Heart right ventricle (tissue), 16 donors: ENCODE measurements around the gene COPRS. TPM values are rescaled to one million over a fixed set of nuclear protein-coding genes. Genes with fewer than 3 reads are reported as not detected.

Source experiments
- ATAC-seq, 8 donors: fragments of 200-7000 bp; cut with Tn5 transposase; one replicate each; pipeline ENCODE4 v1.9.1; 2020; ENCODE audit warnings: mild to moderate bottlenecking in 8 of 8, moderate library complexity in 8 of 8, moderate number of reproducible peaks in 1 of 8
- DNase-seq, 2 donors: peaks; one replicate each; pipeline ENCODE4 v3.0.0-alpha.2; 2020
- H3K27ac ChIP-seq, 10 donors: fragments of 200-600 bp; sonication (generic) in 2 of 10; one replicate each; pipeline versions ENCODE4 v1.5.0 to v1.8.0; 2020 to 2022; ENCODE audit warnings: mild to moderate bottlenecking in 3 of 10
- H3K27me3 ChIP-seq, 7 donors: fragments of 200-600 bp; one replicate each; pipeline ENCODE4 v1.8.0; 2021 to 2022; ENCODE audit warnings: mild to moderate bottlenecking in 2 of 7
- H3K36me3 ChIP-seq, 9 donors: fragments of 200-600 bp; sonication (generic) in 1 of 9; one replicate each; pipeline versions ENCODE4 v1.5.0 to v1.8.0; 2020 to 2022; ENCODE audit warnings: mild to moderate bottlenecking in 2 of 9
- H3K4me1 ChIP-seq, 9 donors: fragments of 200-600 bp; sonication (generic) in 1 of 9; one replicate each; pipeline versions ENCODE4 v1.5.0 to v1.8.0; 2020 to 2022; ENCODE audit warnings: mild to moderate bottlenecking in 4 of 9
- H3K4me3 ChIP-seq, 10 donors: fragments of 200-600 bp; sonication (generic) in 2 of 10; one replicate each; pipeline versions ENCODE4 v1.5.0 to v1.8.0; 2020 to 2022; ENCODE audit warnings: mild to moderate bottlenecking in 7 of 10, moderate library complexity in 2 of 10
- H3K9me3 ChIP-seq, 11 donors: fragments of 200-600 bp in 10 of 11; sonication (generic) in 2 of 11; one replicate each; pipeline versions ENCODE4 v1.5.0 to v1.8.0; 2013 to 2022; ENCODE audit warnings: mild to moderate bottlenecking in 2 of 11, control low read depth in 1 of 11, moderate library complexity in 1 of 11
- WGBS, 2 donors: extraction: QIAGEN DNeasy Blood & Tissue Kit; methylation state at CpG; one replicate each; pipeline ENCODE4 v1.1.7; 2013; ENCODE audit warnings: inconsistent platforms in 1 of 2; 5-methylcytosine and 5-hydroxymethylcytosine counted together
- intact Hi-C, 10 donors: fragments of 100-400 bp; cut with DNase I; formaldehyde crosslinking; loops; one replicate each; pipeline versions ENCODE4 v1.11.1 to v1.14.2; 2022
- polyA plus RNA-seq, 2 donors: library from polyadenylated mRNA; stranded (reverse); fragments of 200-250 nt; gene quantifications; one replicate each; pipeline ENCODE4 v1.2.3, GENCODE V29; 2013
- total RNA-seq, 10 donors: library from RNA; stranded (reverse); fragmentation: NEBNext Ultra II Directional in 3 of 10; extraction: Animal tissue kit (Norgen Biotek cat#: 25700) in 3 of 10; gene quantifications; one replicate each; pipeline versions ENCODE4 v1.2.1 to v1.2.4, GENCODE V29; 2021 to 2023
- TF ChIP-seq, protein P1 (sequence below), 9 donors: fragments of 200-600 bp; sonication (generic) in 2 of 9; IDR thresholded peaks; one replicate each; pipeline versions ENCODE4 v1.5.0 to v1.8.0; 2021 to 2022; ENCODE audit warnings: antibody characterized with exemption in 9 of 9, mild to moderate bottlenecking in 5 of 9, moderate library complexity in 1 of 9
- donor health status: Arrhythmogenic right ventricular cardiomyopathy.
- donor health status: ischemic (EF 13 %, LVEDD 7.1; RV severe dilation, severe dysfunction).
- donor health status: healthy with polysubstance abuse.
- donor health status: DM: no; HTN: yes; CAD: no.
- donor health status: DM: no; HTN: no; CAD: no.
- donor health status: ischemic (EF 25% LVEDD 6.9; RV normal size, moderate dysfunction).
- donor health status: ischemic (EF 25% LVEDD 5.7; RV mildly dilated, moderate dysfunction).
- donor health status: healthy.
- donor health status: DM: yes; HTN: yes; CAD: no.
- donor health status: Ischemic cardiomyopathy.
- donor health status: ischemic (EF 35%, LVEDD 5.7; RV mildly dilated, moderate dysfunction).
- donor health status: nonischemic (EF 11% LVEDD 7.7; RV severe dilation, severe dysfunction).
- donor health status: DM: yes; HTN: yes; CAD: no.
- donor health status: PGD.
- donor health status: ischemic (EF 29% LVEDD 5.4; RV normal size, mild dysfunction).
- donor health status: nonischemic (EF 23%, LVEDD 6.1; RV moderate dilation, normal function).

Gene COPRS
- total and polyA plus RNA-seq, 12 donors, result 41.3 to 87.5 (median 48.0) TPM

DNA sequence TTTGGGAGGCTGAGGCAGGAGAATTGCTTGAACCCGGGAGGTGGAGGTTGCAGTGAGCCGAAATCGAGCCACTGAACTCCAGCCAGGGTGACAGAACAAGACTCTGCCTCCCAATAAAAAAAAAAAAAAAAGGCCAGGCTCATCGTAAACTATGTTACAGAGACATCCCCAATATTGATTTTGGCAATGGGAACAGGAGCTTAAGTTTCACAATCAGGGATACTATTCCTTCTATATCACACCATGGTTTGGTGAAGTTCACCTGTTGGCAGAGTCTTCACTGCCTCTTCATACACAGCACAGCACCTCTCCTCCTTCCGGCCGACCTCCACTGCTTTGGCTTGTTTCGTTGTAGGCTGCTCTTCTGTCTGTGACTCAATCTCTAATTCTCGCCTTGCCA is 21.3 kb upstream of the COPRS start:
- Histone ChIP-seq H3K9me3 (no peaks in the 10 kb centered on the region), H3K4me3 (no peak overlapping the region), H3K27me3 (no peaks in the 10 kb centered on the region), H3K4me1 (no peaks in the 10 kb centered on the region), H3K27ac (no peak overlapping the region), H3K36me3 (peaks cover 0 to 100% (median 72%) of the 10 kb centered on the region in 9 donors)
- TF ChIP-seq, protein P1, sequence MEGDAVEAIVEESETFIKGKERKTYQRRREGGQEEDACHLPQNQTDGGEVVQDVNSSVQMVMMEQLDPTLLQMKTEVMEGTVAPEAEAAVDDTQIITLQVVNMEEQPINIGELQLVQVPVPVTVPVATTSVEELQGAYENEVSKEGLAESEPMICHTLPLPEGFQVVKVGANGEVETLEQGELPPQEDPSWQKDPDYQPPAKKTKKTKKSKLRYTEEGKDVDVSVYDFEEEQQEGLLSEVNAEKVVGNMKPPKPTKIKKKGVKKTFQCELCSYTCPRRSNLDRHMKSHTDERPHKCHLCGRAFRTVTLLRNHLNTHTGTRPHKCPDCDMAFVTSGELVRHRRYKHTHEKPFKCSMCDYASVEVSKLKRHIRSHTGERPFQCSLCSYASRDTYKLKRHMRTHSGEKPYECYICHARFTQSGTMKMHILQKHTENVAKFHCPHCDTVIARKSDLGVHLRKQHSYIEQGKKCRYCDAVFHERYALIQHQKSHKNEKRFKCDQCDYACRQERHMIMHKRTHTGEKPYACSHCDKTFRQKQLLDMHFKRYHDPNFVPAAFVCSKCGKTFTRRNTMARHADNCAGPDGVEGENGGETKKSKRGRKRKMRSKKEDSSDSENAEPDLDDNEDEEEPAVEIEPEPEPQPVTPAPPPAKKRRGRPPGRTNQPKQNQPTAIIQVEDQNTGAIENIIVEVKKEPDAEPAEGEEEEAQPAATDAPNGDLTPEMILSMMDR (IDR thresholded peaks at IDR 0.05), result no peak
- DNase-seq, result no peak
- WGBS, 2 donors, result 94 to 97% methylated on average over 8 of the region's 8 CpGs
- no peak for ATAC-seq
- intact Hi-C loops, result no loop called here

DNA sequence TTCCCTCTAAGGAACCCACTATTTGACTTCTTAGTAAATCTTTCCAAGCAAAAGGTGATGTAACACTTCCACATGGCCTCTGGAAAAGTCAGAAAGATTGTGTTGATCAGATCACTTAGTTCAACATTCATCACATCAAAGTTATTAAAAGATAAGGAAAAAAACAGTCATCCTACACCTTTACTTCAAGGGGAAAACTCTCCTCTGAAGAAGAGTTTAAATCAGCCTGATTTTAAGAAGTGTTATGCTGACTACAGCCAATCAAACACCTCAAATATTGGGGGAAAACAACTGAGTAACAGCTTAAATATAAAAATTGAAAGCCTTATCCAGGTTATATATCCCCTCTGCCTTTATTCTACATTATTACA is 19.6 kb upstream of the COPRS start:
- Histone ChIP-seq H3K27me3 (no peaks in the 10 kb centered on the region), H3K4me1 (no peaks in the 10 kb centered on the region), H3K27ac (no peak overlapping the region), H3K9me3 (no peaks in the 10 kb centered on the region), H3K36me3 (peaks cover 0 to 100% (median 68%) of the 10 kb centered on the region in 9 donors), H3K4me3 (no peak overlapping the region)
- intact Hi-C loops, result no loop called here
- ATAC-seq (no peak), DNase-seq (no peak)
- TF ChIP-seq, protein P1 (IDR thresholded peaks at IDR 0.05), result no peak

DNA sequence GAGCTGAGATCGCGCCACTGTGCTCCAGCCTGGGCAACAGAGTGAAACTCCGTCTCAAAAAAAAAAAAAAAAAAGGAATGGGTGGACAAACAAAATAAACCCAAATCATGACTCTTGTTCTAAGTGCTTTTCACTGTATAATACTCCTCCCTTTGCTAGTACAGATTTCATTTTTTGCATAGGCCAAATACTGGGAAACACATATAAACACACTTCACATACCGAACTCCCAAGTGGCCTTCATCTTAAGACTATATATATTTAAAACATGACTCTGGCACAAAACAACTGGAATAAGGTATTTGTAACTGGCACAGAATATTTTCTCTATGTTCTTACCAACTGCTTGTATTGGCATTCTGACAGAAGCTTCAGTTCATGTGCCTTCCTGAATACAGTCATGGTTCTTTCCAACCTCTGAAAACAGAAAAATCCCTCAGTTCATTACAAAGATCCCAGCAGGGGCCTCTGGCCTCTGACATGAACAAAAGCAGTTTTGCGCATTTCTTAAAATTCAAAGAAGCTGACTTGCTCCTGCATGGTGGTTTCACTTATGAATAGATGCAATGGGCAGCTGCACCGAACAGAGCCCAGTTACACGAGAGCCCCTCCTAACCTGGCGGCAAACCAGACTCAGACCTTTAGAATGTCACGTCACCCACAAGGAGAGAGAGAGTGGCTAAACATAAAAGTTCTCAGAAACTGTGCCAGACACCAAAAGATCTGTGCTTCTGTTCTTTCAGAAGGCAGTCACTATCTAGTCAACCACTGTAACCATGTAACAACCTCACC is 19.1 kb upstream of the COPRS start:
- DNase-seq (no peak), ATAC-seq (no peak)
- no peak overlapping the region for H3K27ac ChIP-seq
- TF ChIP-seq, protein P1 (IDR thresholded peaks at IDR 0.05), result no peak
- no peak overlapping the region for H3K4me3 ChIP-seq
- intact Hi-C loops, result no loop called here
- H3K36me3 ChIP-seq, result peaks cover 0 to 100% (median 73%) of the 10 kb centered on the region in 9 donors
- no peaks in the 10 kb centered on the region for H3K4me1 ChIP-seq
- no peaks in the 10 kb centered on the region for H3K9me3 ChIP-seq
- 87 to 90% methylated on average over 9 of the region's 9 CpGs for WGBS, 2 donors
- no peaks in the 10 kb centered on the region for H3K27me3 ChIP-seq

DNA sequence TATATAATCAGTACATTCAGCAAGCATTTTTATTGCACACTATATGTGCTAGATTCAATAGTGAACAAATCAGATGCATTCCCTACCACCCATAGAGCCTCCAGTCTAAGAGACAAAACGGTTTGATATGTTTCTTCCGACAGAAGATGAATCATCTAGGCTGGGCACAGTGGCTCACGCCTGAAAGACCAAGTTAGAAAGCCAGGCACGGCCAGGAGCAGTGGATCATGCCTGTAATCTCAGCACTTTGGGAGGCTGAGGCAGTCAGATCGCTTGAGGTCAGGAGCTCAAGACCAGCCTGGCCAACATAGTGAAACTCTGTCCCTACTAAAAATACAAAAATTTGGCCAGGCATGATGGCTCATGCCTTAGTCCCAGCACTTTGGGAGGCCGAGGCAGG is 18.3 kb upstream of the COPRS start:
- 87 to 93% methylated on average over 6 of the region's 6 CpGs for WGBS, 2 donors
- intact Hi-C loops, result no loop called here
- H3K4me1 ChIP-seq, result no peaks in the 10 kb centered on the region
- H3K36me3 ChIP-seq, result peaks cover 5 to 100% (median 73%) of the 10 kb centered on the region in 9 donors
- H3K27me3 ChIP-seq, result no peaks in the 10 kb centered on the region
- DNase-seq (no peak), ATAC-seq (no peak)
- H3K4me3 ChIP-seq, result no peak overlapping the region
- TF ChIP-seq, protein P1 (IDR thresholded peaks at IDR 0.05), result no peak
- no peak overlapping the region for H3K27ac ChIP-seq
- H3K9me3 ChIP-seq, result no peaks in the 10 kb centered on the region
